B cell (primary cell): ENCODE results near the gene GJC1.

Experiments used
- CTCF ChIP-seq: fragments of 200-600 bp; IDR thresholded peaks from one replicate; pipeline ENCODE4 v1.8.0; 2022; ENCODE audit warnings: antibody characterized with exemption, mild to moderate bottlenecking
- EZH2 ChIP-seq: IDR thresholded peaks from 2 replicates; pipeline ENCODE4 v1.6.1; 2012; ENCODE audit warnings: borderline replicate concordance, low read depth, mild to moderate bottlenecking, moderate library complexity, low read length; ENCODE audit not compliant: insufficient read depth, poor library complexity, severe bottlenecking

DNA sequence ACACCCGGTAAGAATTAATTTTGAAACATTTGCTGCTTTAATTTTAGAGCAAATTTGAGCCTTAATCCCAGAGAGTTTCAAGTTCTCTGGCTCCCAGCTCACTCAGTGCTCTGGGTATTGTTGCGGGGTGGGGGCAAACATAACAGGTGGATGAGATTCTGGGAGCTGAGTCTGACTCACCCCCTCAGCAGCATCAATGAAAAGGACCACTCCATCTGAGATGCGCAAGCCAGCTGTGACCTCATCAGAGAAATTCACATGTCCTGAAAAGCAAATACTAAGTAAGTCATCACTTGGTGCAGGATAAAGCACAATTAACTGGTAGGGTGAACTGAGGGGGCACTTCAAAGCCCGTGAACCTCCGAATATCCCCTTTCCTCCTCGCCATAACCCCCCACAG is 49.3 kb upstream of the GJC1 start:
- TF ChIP-seq EZH2 (no peak), CTCF (no peak)
